Motor neuron (in vitro differentiated cells): ENCODE measurements around the gene OSBPL5. TPM values are rescaled to one million over a fixed set of nuclear protein-coding genes. Genes with fewer than 3 reads are reported as not detected.

Source experiments
- ATAC-seq, 8 experiments: fragments of 200-7000 bp; cut with Tn5 transposase; replicated peaks in 6 of 8; 2 replicates each; pipeline ENCODE4 v1.8.0; 2021; ENCODE audit warnings: mild to moderate bottlenecking in 8 of 8, moderate library complexity in 8 of 8
- H3K27ac ChIP-seq, 2 donors: fragments of 250-450 bp; sonication (Bioruptor Pico); 2 replicates each; pipeline ENCODE4 v1.9.0; 2021; ENCODE audit warnings: antibody characterized with exemption in 2 of 2, mild to moderate bottlenecking in 2 of 2, moderate library complexity in 1 of 2
- H3K4me1 ChIP-seq, 2 donors: fragments of 250-450 bp; sonication (Bioruptor Pico); replicated peaks in 1 of 2; 2 replicates each; pipeline ENCODE4 v1.6.1; 2021; ENCODE audit warnings: antibody characterized with exemption in 2 of 2, mild to moderate bottlenecking in 2 of 2, moderate library complexity in 1 of 2
- H3K4me3 ChIP-seq, 5 donors: fragments of 250-450 bp; sonication (Bioruptor Pico); 2 replicates each; pipeline ENCODE4 v1.9.0; 2021; ENCODE audit warnings: antibody characterized with exemption in 5 of 5, mild to moderate bottlenecking in 5 of 5, moderate library complexity in 4 of 5
- whole genome bisulfite sequencing, 10 experiments: fragments of 450-650 bp; shearing (Covaris generic); methylation state at CpG; one replicate each; pipeline ENCODE4 v1.0.0; 2022; 5-methylcytosine and 5-hydroxymethylcytosine counted together
- in situ Hi-C, 9 experiments: fragments of 400-800 bp; cut with MboI; loops; one replicate each; pipeline ENCODE4 v1.15.0; 2021; ENCODE audit warnings: low sequenced_read_pairs in 9 of 9, low pct_unique_long_range_greater_than_20kb in 2 of 9; ENCODE audit not compliant: unreplicated experiment in 9 of 9
- total RNA-seq, 8 experiments: library from RNA; unstranded; fragments of 300-600 nt; gene quantifications; 2 replicates each; pipeline versions ENCODE4 v1.2.3 to v1.2.4, GENCODE V29; 2022

OSBPL5 gene
- total RNA-seq, 8 experiments from 2014 or later: 12.1 to 29.8 (median 18.1) TPM

DNA sequence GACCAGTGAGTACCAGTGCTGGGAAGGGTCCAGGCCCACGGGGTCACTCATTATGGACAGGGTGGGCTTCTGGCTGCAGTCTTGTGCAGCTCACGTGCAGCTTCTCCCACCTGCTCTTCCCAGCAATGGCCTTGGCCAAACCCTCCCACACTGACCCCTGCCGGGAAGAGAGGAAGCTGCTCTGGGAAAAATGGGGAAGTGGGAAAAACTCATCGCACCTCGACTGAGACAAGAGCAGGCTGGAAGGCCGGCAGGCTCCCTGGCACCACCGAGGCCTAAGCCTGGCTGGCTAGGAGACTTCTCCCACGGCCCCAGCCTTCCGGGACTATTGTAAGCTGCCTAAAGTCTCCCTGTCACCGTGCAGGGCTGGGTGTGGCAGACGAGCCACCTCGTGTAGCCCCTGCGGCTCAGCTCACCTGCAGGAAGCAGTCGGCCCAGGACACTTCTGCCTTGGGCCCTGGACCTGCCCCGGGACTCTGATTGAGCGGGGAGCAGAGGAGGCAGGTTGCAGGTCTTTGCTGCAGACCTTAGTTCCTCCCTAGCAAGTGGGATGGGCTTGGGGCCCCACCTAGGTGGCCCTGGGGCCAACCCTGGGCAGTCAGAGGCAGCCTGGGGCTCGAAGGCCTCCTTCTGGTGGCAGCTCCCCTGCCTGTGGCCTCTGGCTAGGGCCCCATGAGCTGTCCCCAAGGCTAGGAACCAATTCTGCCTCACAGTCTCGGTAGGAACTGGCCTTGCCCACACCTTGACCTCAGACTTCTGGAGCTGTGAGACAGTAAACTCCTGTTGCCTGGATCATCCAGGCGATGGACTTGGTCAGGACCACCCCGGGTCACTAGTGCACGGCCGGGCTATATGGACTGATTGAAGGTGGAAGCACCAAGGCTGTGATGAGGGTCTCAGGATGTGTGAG lies 30.4 kb upstream of the OSBPL5 start:
- Histone ChIP-seq H3K27ac (no peak overlapping the region), H3K4me1 (peaks cover 7 to 8% of the 10 kb centered on the region in 2 donors), H3K4me3 (no peak overlapping the region)
- in situ Hi-C loops: no loop called here
- 40 to 80% (median 60%) methylated on average over 1 to 7 of the region's 22 CpGs; no CpG with 5 or more reads in 5 of the 10 experiments for WGBS, 10 experiments
- ATAC-seq: peak in 4 of 8 experiments; percentile 5 to 42 (median 13)

DNA sequence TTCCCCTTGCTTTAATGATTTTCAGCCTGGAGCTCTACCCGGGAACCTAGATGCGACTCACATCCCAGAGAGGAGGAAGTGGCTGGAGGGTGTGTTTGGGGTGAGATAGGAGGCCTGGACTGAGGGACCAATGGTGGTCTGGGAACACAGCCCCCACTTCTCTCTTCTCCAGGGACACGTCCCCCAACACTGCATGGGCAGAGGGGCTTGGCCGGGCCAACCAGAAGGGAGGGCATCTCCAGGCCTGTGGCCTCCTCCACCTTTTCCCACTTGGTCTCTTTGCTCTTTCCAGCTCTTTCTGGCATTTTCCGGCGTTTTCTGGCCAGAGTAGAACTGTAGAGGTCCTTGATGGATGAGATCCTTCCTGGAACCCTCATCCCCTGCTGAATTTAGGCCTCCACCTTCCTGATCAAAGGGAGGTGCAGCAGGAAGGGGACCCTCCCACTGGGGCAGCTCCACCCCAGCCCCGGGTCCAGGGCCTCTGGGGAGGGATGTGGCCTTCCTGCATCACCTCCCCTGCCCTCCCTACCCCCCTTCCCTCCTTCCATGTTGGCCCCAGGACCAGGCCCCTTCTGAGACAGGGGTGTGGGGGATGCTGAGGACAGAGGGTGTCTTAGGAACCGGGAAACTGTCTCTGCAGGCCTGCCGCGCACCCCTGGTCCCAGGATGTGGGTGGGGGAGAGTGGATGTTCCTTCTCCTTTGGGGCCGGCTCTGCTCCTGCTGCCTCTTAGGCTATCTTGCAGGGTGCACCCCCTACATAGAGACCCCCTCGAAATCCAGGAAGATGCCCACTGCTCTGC lies 29.1 kb upstream of the OSBPL5 start:
- no peak for ATAC-seq
- in situ Hi-C loops: no loop called here
- no peak overlapping the region for H3K4me3 ChIP-seq
- H3K4me1 ChIP-seq: peaks cover 7 to 13% of the 10 kb centered on the region in 2 donors
- WGBS, 10 experiments: 40 to 80% (median 68%) methylated on average over 1 to 4 of the region's 12 CpGs; no CpG with 5 or more reads in 5 of the 10 experiments
- H3K27ac ChIP-seq: no peak overlapping the region

DNA sequence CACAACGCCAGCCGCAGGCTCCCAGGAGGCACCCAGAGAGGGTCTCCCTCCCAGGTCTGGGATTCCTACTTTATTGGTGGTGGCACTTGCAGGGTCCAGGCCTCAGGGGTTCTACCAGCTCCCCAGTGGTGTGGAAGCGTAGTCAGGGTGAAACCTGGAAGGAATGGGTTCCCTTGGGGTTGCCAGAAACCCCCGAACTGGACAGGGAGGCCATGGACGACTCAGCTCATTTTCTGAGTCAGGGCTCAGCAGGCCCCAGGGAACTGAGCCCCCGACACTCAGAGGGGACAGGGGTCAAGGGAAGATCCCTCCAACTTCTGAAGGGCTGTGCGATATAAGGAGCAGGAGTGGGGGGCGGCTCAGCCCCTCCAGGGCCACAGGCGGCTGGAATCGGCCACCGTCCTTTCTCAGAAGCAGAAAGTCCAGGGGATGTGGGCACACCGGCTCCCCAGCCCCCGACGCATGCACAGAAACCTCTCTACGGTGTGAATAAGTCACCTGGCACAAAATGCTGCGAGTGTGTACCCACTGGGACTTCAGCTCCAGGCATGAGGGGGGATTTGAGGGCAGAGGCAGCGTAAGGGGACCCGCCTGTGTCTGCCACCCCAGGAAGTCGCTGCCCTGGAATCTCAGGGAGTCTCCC lies 28.4 kb upstream of the OSBPL5 start:
- ATAC-seq: no peak
- Histone ChIP-seq H3K4me3 (no peak overlapping the region), H3K4me1 (peaks cover 13 to 20% of the 10 kb centered on the region in 2 donors), H3K27ac (no peak overlapping the region)
- 67 to 100% (median 81%) methylated on average over 1 to 6 of the region's 19 CpGs; no CpG with 5 or more reads in 5 of the 10 experiments for WGBS, 10 experiments
- in situ Hi-C loops: no loop called here

DNA sequence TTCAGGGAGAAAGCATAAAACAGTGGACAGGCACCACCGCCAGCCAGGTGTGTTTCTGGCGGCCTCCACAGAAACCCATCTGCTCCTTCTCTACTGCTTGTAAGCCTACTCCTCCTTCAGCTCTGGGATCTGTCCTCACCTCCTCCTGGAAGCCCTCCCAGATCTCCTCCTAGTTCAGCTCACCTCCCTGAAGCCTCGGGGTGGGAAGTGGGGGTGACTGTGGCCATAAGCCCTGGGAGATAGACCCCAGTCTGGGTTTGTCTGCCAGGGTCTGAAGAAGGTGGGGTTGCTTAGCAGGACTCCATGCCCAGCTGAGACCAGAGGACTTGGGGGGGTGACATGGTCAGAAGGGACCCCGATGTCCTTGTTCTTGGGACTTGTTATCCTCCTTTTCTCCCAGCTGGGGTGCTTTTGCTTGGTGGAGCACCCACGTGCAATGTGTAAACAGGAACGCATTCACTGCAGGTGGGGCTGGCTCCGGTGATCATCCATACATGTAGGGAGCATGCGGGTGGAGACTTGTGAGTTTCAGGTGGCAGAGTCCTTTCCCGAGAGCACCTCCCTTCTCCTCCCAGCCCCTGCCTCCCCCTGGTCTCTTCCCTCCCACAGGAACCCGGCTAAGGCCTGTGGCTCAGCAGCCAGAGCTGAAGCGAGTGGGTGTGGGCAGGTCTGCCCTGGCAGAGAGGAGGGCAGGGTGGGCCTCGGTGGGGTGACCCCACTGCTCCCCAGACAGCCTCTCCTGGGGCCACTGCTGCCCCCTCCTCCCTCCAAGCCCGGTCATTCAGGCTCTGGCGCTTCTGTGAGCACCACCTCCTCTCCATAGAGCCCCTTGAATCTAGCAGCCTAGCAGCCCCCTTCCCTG lies 27.6 kb upstream of the OSBPL5 start:
- 73 to 100% (median 100%) methylated on average over 1 to 4 of the region's 14 CpGs; no CpG with 5 or more reads in 5 of the 10 experiments for WGBS, 10 experiments
- in situ Hi-C loops: no loop called here
- H3K27ac ChIP-seq: no peak overlapping the region
- peaks cover 15 to 21% of the 10 kb centered on the region in 2 donors for H3K4me1 ChIP-seq
- H3K4me3 ChIP-seq: no peak overlapping the region
- no peak for ATAC-seq

DNA sequence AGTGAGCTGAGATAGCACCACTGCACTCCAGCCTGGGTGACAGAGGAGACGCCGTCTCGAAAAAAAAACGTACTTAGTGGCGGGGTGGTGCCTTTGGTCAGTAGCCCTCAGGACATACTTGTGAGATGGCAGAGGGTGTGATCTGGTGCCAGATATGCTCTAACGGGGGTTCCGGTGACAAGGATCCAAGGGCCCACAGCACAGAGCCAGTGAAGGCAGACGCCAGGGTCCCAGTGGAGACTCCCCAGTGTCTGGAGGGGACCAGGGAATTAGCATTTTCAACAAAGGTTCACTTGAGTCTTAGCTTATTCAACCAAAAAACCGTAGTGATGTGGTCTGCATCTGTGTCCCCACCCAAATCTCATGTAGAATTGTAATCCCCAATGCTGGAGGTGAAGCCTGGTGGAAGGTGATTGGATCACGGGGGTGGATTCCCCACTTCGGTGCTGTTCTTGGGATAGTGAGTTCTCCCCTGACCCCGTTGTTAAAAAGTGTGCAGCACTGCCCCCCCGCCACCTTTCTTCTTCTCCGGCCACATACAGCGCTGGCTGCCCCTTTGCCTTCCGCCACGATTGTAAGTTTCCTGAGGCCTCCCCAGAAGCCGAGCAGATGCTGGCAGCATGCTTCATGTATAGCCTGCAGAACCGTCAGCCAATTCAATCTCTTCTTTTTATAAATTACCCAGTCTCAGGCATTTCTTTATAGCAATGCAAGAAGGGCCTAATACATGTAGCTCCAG lies 26.6 kb upstream of the OSBPL5 start:
- WGBS, 10 experiments: 77 to 100% (median 85%) methylated on average over 2 to 12 of the region's 19 CpGs; no CpG with 5 or more reads in 4 of the 10 experiments
- in situ Hi-C loops: no loop called here
- no peak for ATAC-seq
- H3K4me3 ChIP-seq: no peak overlapping the region
- no peak overlapping the region for H3K27ac ChIP-seq
- peaks cover 15 to 21% of the 10 kb centered on the region in 2 donors for H3K4me1 ChIP-seq

DNA sequence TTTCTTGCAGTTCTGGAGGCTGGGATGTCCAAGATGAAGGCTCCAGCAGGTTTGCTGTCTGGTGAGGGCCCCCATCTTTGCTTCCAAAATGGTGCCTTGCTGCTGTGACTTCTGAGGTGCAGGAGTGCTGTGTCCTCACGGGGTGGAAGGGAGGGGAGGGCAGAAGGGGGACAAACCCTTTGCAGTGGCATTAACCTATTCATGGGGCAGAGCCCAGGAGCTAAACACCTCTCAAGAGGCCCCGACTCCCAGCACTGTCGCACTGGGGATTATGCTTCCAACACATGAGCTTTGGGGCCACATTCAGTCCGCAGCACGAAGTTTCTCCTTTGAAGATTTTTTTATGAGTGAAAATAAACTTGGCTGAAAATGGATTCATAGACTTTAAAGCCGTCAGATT lies 25.5 kb upstream of the OSBPL5 start:
- 40 to 100% (median 68%) methylated on average over 1 to 6 of the region's 6 CpGs; no CpG with 5 or more reads in 5 of the 10 experiments for WGBS, 10 experiments
- Histone ChIP-seq H3K27ac (no peak overlapping the region), H3K4me1 (peaks cover 15 to 20% of the 10 kb centered on the region in 2 donors), H3K4me3 (no peak overlapping the region)
- ATAC-seq: no peak
- in situ Hi-C loops: no loop called here

DNA sequence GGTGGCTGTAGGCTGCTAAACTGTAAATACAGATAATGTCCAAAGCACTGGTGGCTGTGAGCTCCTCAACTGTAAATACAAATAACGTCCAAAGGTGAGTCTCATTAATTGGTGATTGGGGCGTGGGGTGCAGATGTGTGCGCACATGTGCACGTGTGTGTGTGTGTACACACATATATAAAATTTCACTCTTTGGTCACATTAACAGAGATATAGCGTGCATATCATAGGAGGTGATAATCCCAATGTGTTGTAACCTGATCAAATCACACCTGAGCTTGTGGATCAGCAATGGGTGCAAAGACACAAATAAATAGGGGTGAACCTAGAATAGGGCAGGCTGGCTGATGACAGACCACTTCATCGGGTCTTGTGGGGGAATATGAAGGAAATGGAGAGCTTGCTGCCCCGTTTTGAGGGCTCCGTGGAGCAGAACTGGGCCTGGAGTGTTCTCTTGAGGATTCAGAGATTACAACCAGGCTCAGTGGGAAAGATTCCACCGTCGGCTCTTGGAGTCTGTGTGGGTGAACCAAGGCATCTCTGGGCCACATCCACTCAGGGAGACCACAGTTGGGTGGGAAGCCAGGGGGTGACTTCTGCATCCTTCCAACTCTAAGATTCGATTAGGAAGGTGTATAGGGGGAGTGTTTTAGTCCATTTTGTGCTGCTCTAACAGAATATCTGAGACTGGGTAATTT lies 24.9 kb upstream of the OSBPL5 start:
- Histone ChIP-seq H3K4me1 (peaks cover 15 to 17% of the 10 kb centered on the region in 2 donors), H3K4me3 (no peak overlapping the region), H3K27ac (peak overlapping the region in 1 of 2 donors; percentile 3)
- 57 to 100% (median 82%) methylated on average over 1 to 6 of the region's 11 CpGs; no CpG with 5 or more reads in 2 of the 10 experiments for WGBS, 10 experiments
- in situ Hi-C loops: no loop called here
- ATAC-seq: no peak

DNA sequence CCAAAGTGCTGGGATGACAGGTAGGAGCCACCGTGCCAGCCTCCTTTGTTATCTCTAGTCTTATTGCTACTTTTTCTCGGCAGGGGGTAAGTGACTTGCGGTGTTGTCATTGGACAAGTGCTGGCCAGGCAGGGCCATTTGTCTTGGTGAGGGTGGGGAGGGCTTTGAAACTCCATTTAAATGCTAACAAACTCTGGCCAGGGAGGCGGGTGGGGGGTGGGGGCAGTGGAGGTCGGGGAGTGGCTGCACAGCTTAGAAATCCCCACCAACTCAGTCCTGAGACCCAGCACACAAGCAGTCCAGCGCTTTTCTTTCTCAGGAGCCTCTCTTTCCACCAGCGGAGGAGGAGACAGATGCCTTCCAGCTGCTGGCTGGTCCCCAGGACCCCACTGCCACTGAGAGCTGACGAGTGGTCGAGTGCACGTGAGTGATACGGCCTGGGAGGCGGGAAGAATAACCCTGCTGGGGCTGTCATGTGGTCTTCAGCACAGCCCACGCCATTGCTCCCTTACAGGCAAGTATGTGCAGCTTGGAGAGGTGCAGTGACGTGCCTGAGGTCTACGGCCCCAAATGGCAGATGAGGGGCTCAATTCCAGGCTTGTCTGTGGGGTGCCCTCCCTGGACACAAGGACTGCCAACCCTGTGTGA lies 24.2 kb upstream of the OSBPL5 start:
- in situ Hi-C loops: no loop called here
- Histone ChIP-seq H3K4me1 (peaks cover 15 to 17% of the 10 kb centered on the region in 2 donors), H3K27ac (peak overlapping the region in 1 of 2 donors; percentile 3), H3K4me3 (no peak overlapping the region)
- peak in 5 of 8 experiments; percentile 62 to 91 (median 89) for ATAC-seq
- 25 to 100% (median 50%) methylated on average over 1 to 5 of the region's 15 CpGs; no CpG with 5 or more reads in 5 of the 10 experiments for WGBS, 10 experiments

DNA sequence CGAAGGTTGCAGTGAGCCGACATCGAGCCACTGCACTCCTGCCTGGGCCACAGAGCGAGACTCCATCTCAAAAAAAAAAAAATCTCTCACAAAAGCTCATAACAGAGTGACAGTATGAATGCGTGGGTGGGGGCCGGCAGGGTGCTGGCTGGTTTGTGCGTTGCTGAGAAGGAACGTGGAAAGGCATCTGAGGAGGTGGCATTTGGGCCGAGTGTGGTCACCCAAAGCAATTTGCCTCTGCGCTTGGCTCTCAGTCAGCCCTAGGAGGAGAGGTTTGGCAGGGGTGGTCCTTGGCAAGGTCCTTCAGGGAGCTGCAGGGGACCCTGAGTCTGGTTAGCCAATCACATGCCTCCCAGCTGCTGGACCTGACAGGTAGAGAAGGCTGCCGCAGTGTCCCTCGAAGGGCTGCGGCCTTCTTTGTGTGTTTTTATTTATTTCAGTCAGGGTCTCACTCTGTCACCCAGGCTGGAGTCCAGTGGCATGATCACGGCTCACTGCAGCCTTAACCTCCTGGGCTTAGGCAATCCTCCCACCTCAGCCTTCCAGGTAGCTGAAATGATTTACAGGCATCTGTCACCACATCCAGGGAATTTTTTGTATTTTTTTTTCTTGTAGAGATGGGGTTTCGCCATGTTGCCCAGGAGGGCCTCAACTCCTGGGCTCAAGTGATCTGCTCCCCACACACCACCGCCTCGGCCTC lies 23.5 kb upstream of the OSBPL5 start:
- Histone ChIP-seq H3K4me1 (peaks cover 13 to 16% of the 10 kb centered on the region in 2 donors), H3K27ac (no peak overlapping the region), H3K4me3 (no peak overlapping the region)
- 58 to 85% (median 75%) methylated on average over 1 to 14 of the region's 17 CpGs; no CpG with 5 or more reads in 3 of the 10 experiments for WGBS, 10 experiments
- peak in 2 of 8 experiments; percentile 9 to 24 for ATAC-seq
- in situ Hi-C loops: no loop called here

DNA sequence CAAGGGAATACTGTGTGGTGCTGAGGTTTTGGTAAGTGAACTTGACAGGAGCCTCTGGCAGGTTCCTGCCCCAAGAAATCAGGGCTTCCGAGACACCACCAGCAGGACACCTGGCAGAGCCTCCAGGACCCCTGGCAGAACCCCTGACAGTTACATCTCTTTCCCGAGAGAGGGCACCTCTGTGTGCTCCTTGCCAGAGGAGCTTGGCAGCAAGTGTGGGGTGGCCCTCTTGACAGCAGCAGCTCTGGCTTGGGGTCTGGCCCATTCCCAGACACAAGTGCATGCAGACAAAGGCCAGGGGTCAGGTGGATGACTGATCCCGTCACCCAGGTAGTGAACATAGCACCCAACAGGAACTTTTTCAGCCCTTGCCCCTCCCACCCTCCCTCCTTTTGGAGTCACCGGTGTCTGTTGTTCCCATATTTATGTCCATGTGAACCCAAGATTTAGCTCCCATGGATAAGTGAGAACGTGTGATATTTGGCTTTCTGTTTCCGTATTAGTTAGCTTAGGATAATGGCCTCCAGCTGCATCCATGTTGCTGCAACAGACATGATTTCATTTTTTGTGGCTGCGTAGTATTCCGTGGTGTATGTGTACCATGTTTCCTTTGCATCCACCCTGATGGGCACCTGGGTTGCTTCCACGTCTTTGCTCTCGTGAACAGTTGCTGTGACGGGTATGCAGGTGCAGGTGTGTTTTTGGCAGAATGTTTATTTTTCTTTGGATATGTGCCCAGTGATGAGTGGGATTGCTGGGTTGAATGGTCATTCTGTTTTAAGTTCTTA lies 21.2 kb upstream of the OSBPL5 start:
- peaks cover 8 to 12% of the 10 kb centered on the region in 2 donors for H3K4me1 ChIP-seq
- H3K27ac ChIP-seq: no peak overlapping the region
- no peak overlapping the region for H3K4me3 ChIP-seq
- 30 to 100% (median 60%) methylated on average over 1 to 5 of the region's 11 CpGs; no CpG with 5 or more reads in 5 of the 10 experiments for WGBS, 10 experiments
- in situ Hi-C loops: no loop called here
- ATAC-seq: no peak
